ENCODE data around the gene CCDC69.

The CCDC69 gene

GRCh38 chr5:151164687-151165392 is 59.1 kb downstream of the CCDC69 start:
- TF ChIP-seq CTCF (IDR thresholded peaks at IDR 0.05; ENCODE audit: extremely low read depth, missing control alignments): peak; percentile 90
- peak; percentile 81 for DNase-seq (ENCODE audit: low spot score)

DNA sequence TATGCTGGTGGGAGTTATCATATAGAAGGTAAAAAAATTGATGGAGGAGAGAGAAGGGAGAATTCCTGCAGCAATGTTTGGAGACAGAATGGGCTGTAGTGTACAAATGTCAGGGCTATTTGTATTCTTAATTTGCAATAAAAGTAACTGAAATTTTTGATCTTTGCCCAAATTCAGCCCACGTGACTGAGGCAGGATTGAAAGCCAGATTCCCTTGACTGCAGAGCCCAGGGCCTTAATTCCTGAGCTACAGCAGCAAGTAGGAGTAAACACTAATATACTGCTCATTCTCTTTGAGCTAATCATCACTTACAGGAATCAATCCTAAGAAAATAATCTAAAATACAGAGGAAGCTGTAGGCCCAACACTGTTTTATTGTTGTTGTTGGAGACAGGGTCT is 61.1 kb downstream of the CCDC69 start:
- no peak for TF ChIP-seq CTCF (IDR thresholded peaks at IDR 0.05; ENCODE audit: extremely low read depth, missing control alignments)
- DNase-seq (ENCODE audit: low spot score): no peak

DNA sequence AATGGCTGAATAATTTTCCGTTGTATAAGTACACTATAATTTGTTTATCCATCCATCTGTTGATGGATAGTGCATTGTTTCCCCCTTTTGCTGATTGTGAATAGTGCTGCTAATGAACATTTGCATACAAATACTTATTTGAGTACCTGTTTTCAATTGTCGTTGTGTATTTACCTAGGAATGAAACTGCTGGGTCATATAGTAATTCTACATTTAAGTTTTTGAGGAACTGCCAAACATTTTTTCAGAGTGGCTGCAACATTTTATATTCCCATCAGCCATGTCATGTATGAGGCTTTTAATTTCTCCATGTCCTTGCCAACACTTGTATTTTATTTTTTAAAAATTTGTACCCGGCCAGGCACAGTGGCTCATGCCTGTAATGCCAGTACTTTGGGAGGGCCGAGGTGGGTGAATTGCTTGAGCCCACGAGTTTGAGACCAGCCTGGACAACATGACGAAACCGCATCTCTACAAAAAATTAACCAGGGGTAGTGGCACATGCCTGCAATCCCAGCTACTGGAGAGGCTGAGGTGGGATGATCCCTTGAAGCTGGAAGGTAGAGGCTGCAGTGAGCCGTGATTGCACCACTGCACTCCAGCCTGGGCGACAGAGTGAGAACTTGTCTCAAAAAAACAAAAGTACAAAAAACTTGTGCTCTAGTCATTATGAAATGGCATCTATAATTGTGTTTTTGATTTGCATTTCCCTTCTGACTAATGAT is 64.1 kb downstream of the CCDC69 start:
- no peak for TF ChIP-seq CTCF (IDR thresholded peaks at IDR 0.05; ENCODE audit: extremely low read depth, missing control alignments)
- peak; percentile 48 for DNase-seq (ENCODE audit: low spot score)

DNA sequence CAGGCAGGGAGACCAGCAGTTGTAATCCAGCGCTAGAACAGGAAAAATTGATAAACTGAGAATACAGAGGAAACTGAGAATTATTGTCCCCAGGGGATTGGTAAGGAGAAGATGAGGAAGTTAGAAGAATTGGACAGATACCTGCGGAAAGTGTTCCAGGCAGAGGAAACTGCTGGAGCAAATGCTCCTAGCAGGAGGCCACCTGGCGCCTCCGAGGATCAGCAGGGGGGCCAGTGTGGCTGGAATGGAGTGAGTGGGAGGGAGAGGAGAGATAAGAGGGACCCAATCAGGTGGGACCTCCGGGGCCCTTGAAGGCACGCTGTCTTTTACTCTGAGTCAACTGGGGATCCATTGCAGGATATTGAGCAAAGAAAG is 65.6 kb downstream of the CCDC69 start:
- peak; percentile 53 for DNase-seq (ENCODE audit: low spot score)
- no peak for TF ChIP-seq CTCF (IDR thresholded peaks at IDR 0.05; ENCODE audit: extremely low read depth, missing control alignments)

DNA sequence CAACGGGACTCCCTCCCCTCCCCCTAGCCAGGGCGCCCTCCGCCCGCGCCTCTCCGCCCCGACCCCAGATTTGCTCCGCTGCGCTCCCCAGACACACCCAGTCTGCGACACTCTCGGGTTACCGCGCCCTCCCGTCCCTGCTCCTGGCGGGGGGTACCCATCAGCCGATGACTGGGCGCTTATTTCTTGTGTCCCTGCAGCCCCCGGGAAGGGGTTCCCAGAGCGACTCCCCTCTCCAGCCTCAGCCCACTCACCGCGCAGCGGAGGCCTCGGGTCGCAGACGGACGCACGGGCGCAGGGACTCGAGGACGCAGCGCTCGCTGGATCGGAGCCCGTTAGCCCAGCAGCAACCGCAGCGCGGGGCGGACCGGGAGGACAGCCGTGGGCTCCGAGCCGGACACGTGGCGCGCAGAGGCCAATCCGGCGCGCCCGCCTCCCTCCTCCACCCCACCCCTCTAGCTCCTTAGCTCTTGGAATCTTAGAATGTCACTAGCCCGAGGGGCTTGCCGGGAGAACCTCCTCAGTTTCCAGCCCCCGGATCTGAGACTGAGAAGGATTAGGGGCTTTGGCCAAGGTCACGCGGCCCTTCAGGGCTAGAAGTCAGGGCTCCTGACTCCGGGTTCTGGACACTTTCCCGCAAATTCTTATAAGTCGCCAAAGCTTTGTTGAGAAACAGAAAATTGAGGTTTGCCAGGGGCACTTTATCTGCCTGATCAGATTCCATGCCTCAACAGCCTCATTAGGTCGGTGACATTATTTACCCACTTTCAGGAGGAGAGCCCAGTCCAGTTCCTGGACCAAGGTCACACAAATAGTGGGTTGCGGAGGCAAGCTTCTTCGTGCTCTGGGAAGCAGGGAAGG is 66.2 kb downstream of the CCDC69 start, which contains the start of gene ANXA6:
TSS of gene ANXA6 (minus strand) at position 354 of the 861 bp plus-strand sequence. CDS start 9,878 bp downstream, outside the sequence.
- TF ChIP-seq CTCF (IDR thresholded peaks at IDR 0.05; ENCODE audit: extremely low read depth, missing control alignments): no peak
- peak; percentile 80 for DNase-seq (ENCODE audit: low spot score)

DNA sequence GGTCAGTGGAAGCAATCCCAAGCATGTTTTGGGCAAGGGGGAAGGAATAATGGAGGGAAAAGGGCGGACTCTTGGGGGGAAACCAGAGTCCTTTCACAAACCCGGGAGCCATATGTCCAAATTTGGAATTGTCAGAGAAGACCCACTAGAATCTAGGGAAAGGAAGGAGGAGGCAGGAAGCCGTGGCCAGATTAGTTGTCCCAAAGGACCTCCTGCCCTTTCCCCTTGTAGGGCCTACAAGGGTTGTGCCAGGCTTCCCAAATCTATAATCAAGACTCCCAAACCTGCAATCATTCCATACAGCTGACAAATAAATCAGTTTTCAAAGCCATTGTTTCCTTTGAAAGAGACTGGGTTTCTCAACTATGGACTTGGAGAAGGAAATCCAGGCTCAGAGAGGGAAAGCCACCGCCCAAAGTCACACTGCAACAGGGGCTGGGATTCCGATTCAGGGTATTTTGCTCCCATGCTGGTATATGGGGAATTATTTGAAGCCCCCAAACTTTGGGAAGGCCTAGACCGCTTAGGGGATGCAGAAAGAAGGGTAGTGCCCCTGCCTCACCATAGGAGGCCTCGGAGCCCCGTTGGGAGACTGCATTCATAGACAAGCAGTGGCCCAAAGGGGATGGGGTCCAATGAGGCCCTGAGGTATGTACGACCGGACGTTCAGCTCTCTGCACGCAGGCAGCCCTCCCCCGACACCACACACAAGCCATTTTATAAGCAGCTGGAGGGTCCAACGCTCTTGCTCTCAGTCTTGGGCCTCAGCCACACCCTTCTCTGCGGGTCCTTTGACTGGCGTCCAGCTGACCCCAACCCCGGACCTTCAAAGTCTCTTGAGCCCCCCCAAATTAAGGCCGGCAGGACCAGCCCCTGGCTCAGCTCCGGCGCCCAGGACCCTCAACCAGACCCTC is 67.1 kb downstream of the CCDC69 start:
- peak; percentile 56 for DNase-seq (ENCODE audit: low spot score)
- TF ChIP-seq CTCF (IDR thresholded peaks at IDR 0.05; ENCODE audit: extremely low read depth, missing control alignments): no peak
